Hepatocyte (in vitro differentiated cells): Measurements from ENCODE around the gene STARD5.

ENCODE experiments used
- CTCF ChIP-seq: fragments of 200-600 bp; sonication (generic); IDR thresholded peaks from 2 replicates; pipeline ENCODE4 v1.5.1; 2016; ENCODE audit warnings: antibody characterized with exemption, mild to moderate bottlenecking; ENCODE audit not compliant: poor library complexity
- EZH2 ChIP-seq: fragments of 200-600 bp; sonication (generic); IDR thresholded peaks from 2 replicates; pipeline ENCODE4 v1.6.1; 2016; ENCODE audit warnings: antibody characterized with exemption, mild to moderate bottlenecking, borderline replicate concordance
- EZH2phosphoT487 ChIP-seq: fragments of 200-600 bp; sonication (generic); IDR thresholded peaks from one replicate; pipeline ENCODE4 v1.6.1; 2018; ENCODE audit warnings: antibody characterized with exemption, mild to moderate bottlenecking, low read depth, moderate library complexity; ENCODE audit not compliant: unreplicated experiment, severe bottlenecking

- TF ChIP-seq CTCF (no peak), EZH2 (no peak), EZH2phosphoT487 (no peak)
Measured at GRCh38 chr15:81314378-81314777, 9.6 kb downstream of the STARD5 start.
